Right lobe of liver (tissue), 5 donors: ENCODE measurements around the gene NOM1. TPM values are rescaled to one million over a fixed set of nuclear protein-coding genes. Genes with fewer than 3 reads are reported as not detected.

Experiments
- total RNA-seq, 6 experiments: library from RNA; depleted of rRNA in 2 of 6; stranded (reverse); fragments of >200 nt in 2 of 6; fragmentation: NEBNext Ultra II Directional in 3 of 6; extraction: Animal tissue kit (Norgen Biotek cat#: 25700) in 3 of 6; gene quantifications; one replicate each; pipeline versions ENCODE4 v1.1.0 to v1.2.4, GENCODE V29; 2016 to 2023
- donor health status: DM: no; HTN: no; CAD: no.
- donor health status: DM: no; HTN: no; CAD: no.
- donor health status: DM: no; HTN: yes; CAD: no.
- donor health status: DM: no; HTN: yes; CAD: no.

The NOM1 gene
- total RNA-seq, 6 experiments from 2014 or later = 6.1 to 10.2 (median 8.1) TPM

Other genes with a start within 250 kb of the NOM1 start
- 10 to 100 TPM; 25.1 to 34.5 (median 31.7) TPM for gene LMBR1, start 56.5 kb upstream of the NOM1 start, total RNA-seq
- gene MNX1, start 61.0 kb downstream of the NOM1 start, total RNA-seq = not detected
- 10 to 100 TPM; 28.3 to 48.1 (median 31.9) TPM for gene UBE3C, start 189.2 kb downstream of the NOM1 start, total RNA-seq